Osteocyte (in vitro differentiated cells): ENCODE results near the gene TBX15. TPM values are rescaled to one million over a fixed set of nuclear protein-coding genes. Genes with fewer than 3 reads are reported as not detected.

ENCODE experiments used
- DNase-seq: peaks from one replicate; pipeline ENCODE4 v3.0.0; 2021; ENCODE audit warnings: mixed read lengths; ENCODE audit not compliant: unreplicated experiment; ENCODE audit errors: extremely low spot score
- H3K27ac Mint-ChIP-seq: one replicate; pipeline ENCODE4 v1.8.0; 2021; ENCODE audit warnings: mild to moderate bottlenecking, mixed read lengths; ENCODE audit not compliant: unreplicated experiment
- H3K27me3 Mint-ChIP-seq: one replicate; pipeline ENCODE4 v1.8.0; 2021; ENCODE audit warnings: mixed read lengths; ENCODE audit not compliant: unreplicated experiment
- H3K36me3 Mint-ChIP-seq: one replicate; pipeline ENCODE4 v1.8.0; 2021; ENCODE audit warnings: mixed read lengths; ENCODE audit not compliant: unreplicated experiment
- H3K4me1 Mint-ChIP-seq: one replicate; pipeline ENCODE4 v1.8.0; 2021; ENCODE audit warnings: mixed read lengths; ENCODE audit not compliant: unreplicated experiment
- H3K4me3 Mint-ChIP-seq: one replicate; pipeline ENCODE4 v1.8.0; 2021; ENCODE audit warnings: mild to moderate bottlenecking, moderate library complexity, mixed read lengths; ENCODE audit not compliant: unreplicated experiment
- H3K9me3 Mint-ChIP-seq: one replicate; pipeline ENCODE4 v1.8.0; 2021; ENCODE audit warnings: mixed read lengths; ENCODE audit not compliant: unreplicated experiment
- total RNA-seq: library from RNA; stranded (reverse); gene quantifications from 2 replicates; pipeline ENCODE4 v1.2.1, GENCODE V29; 2021
- TF ChIP-seq, protein P1 (sequence below): fragments of 200-600 bp; sonication (generic); IDR thresholded peaks from 2 replicates; pipeline ENCODE4 v1.5.0; 2021; ENCODE audit warnings: antibody characterized with exemption, mild to moderate bottlenecking, moderate library complexity

The TBX15 gene
- total RNA-seq, 1 donor from 2014 or later, result 4.3 TPM

DNA sequence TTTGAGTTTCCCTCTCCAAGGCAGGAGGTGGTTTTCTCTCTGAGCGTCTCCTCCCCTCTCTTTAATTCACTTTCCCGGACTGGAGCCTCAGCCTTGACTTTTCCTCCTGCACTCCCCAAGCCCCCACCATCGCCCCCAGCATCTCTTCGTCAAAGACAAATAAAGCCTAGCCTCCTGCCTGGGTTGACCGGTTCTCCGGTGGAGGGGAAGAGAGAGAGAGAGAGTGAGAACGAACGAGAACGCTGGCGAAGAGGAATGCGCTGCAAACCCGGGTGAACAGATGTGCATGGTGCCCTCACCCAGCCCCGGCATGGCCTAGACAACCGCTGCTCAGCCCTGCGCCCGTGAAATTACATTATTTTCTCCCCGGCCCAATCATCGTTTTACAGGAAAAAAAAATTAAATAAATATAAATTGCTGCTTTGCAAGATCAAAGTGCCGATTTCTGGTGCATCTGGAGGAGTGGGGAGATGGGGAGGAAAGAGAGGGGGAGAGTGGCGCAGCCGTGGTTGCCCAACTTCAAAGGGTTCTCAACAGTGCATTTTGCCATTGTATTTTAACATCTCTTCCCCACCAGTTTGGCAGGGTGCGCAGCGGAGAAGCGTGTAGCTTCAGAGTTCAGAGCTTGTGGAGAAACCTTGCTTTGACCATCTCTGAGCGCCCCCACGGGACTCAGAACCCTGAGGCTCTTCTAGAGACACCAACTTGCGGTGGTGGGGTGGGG, 11.4 kb upstream of the TBX15 start:
- no peak for DNase-seq
- TF ChIP-seq, protein P1, sequence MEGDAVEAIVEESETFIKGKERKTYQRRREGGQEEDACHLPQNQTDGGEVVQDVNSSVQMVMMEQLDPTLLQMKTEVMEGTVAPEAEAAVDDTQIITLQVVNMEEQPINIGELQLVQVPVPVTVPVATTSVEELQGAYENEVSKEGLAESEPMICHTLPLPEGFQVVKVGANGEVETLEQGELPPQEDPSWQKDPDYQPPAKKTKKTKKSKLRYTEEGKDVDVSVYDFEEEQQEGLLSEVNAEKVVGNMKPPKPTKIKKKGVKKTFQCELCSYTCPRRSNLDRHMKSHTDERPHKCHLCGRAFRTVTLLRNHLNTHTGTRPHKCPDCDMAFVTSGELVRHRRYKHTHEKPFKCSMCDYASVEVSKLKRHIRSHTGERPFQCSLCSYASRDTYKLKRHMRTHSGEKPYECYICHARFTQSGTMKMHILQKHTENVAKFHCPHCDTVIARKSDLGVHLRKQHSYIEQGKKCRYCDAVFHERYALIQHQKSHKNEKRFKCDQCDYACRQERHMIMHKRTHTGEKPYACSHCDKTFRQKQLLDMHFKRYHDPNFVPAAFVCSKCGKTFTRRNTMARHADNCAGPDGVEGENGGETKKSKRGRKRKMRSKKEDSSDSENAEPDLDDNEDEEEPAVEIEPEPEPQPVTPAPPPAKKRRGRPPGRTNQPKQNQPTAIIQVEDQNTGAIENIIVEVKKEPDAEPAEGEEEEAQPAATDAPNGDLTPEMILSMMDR, result no peak
- no peak overlapping the region for H3K4me3 Mint-ChIP-seq

DNA sequence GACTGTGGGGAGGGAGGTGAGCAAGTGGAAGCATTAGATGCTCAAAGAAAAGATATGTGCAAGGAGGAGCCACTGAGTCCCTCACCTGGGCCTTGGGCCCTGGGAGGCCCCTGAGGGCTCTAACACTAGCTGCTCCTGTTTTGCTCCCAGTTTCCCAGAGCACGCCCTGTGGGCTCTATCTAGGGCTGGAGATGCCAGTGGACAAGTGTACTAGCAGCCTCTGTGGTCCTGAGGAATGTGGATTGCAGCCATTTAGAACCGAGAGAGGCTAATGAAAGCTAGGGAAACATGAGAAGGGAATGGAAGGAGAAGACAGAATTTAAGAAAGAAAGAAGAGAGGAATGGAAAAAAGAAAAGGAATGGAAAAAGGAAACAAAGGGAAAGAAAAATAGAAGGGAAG, 10.0 kb upstream of the TBX15 start:
- Mint-ChIP-seq H3K4me3 (no peak overlapping the region), H3K27ac (no peak overlapping the region), H3K36me3 (peaks cover 2% of the 10 kb centered on the region), H3K9me3 (no peaks in the 10 kb centered on the region), H3K4me1 (peaks cover 15% of the 10 kb centered on the region), H3K27me3 (peaks cover 77% of the 10 kb centered on the region)
- TF ChIP-seq, protein P1, result no peak
- DNase-seq, result no peak

More for the DNA sequence above, 11.4 kb upstream of the TBX15 start:
- Mint-ChIP-seq H3K27me3 (peaks cover 76% of the 10 kb centered on the region), H3K9me3 (no peaks in the 10 kb centered on the region), H3K36me3 (peaks cover 2% of the 10 kb centered on the region), H3K4me1 (peaks cover 15% of the 10 kb centered on the region), H3K27ac (no peak overlapping the region)

DNA sequence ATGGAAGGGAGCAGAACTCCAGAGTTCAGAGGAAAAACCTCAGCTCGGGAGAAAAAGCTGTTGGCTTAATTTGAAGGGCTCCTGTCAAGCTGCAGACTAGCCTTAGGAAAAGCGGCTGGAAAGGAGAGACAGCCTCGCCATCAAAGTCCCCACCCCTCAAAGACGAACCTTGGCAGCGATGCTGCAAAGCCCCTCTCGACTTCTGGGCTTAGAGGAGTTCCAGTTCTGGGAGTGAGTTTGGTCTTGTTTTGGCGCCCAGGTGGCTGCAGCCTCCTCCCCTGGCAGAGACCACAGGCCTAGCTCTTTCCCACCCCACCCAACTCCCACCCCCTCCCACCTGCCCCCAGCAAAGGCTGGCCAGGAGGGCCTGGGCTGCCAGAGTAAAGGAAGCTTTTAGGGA, 9.1 kb upstream of the TBX15 start:
- H3K36me3 Mint-ChIP-seq, result peaks cover 2% of the 10 kb centered on the region
- no peak overlapping the region for H3K4me3 Mint-ChIP-seq
- peaks cover 76% of the 10 kb centered on the region for H3K27me3 Mint-ChIP-seq
- no peaks in the 10 kb centered on the region for H3K9me3 Mint-ChIP-seq
- no peak overlapping the region for H3K27ac Mint-ChIP-seq
- DNase-seq, result no peak
- H3K4me1 Mint-ChIP-seq, result peaks cover 14% of the 10 kb centered on the region
- TF ChIP-seq, protein P1, result no peak

DNA sequence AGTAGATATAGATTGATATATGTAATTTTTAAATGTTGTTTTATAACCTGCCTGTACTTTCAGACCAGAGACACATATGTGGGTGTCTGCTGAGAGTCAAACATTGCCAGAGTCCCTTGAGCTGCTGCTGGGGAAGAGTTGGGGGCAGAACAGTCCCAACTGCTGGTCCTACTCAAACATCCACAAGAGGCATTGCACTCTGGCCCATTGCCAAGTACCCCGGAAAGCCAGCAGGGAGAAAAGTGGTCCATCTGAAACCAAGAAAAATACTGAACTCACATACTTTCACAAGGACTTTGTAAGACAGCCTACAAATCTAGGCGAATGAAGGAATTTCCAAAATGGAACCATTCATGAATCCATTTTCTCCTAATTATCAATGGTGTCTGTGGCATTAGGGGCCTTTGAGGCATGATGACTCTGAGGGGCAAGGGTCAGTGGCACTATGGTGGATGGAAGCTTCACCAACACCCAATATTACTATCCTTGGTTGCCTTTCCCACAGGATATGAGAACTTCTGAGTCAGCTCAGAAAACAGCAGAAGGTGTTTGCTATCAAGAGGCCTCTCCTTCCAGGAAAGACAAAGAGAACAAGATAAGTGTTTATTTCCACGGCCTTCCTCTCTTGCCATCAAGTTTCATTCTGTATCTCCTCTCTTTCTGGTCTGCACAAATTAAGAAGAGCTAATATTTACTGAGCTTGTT, 7.3 kb upstream of the TBX15 start:
- peaks cover 2% of the 10 kb centered on the region for H3K36me3 Mint-ChIP-seq
- H3K4me3 Mint-ChIP-seq, result no peak overlapping the region
- no peaks in the 10 kb centered on the region for H3K9me3 Mint-ChIP-seq
- H3K27me3 Mint-ChIP-seq, result peaks cover 79% of the 10 kb centered on the region
- peaks cover 5% of the 10 kb centered on the region for H3K4me1 Mint-ChIP-seq
- TF ChIP-seq, protein P1, result no peak
- H3K27ac Mint-ChIP-seq, result no peak overlapping the region
- no peak for DNase-seq

DNA sequence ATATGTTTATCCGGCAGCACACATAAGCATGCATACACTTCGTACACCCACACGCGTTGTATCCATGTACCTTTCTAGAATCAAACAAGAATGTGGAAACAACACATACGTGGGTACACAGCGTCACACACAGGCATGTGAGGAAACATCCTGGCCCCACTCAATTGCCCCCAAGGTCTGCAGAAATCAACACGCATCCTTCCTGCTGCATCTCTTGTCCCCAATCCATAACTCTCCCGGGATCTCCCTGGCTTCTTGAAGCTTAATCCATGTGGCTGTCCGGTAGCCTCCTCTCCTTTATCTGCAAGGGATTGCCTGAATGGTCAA, 5.5 kb upstream of the TBX15 start:
- Mint-ChIP-seq H3K9me3 (no peaks in the 10 kb centered on the region), H3K4me3 (no peak overlapping the region), H3K27ac (no peak overlapping the region), H3K27me3 (peaks cover 81% of the 10 kb centered on the region), H3K36me3 (peaks cover 2% of the 10 kb centered on the region), H3K4me1 (peaks cover 3% of the 10 kb centered on the region)
- TF ChIP-seq, protein P1, result no peak
- DNase-seq, result no peak
